ENCODE measurements around the gene FHAD1.

FHAD1 gene

GRCh38 chr1:15271196-15271595 is 24.2 kb downstream of the FHAD1 start:
- no peak overlapping the region for H2BK5ac ChIP-seq (ENCODE audit: low read length)
- no peak overlapping the region for H4K91ac ChIP-seq (ENCODE audit: low read depth, low read length, poor library complexity)
- H3K4me2 ChIP-seq (ENCODE audit: insufficient read depth, low read length, poor library complexity, severe bottlenecking), result no peak overlapping the region
- H3K4me3 ChIP-seq (ENCODE audit: low read length in 2 of 2), result no peak overlapping the region
- no peak overlapping the region for H3K14ac ChIP-seq (ENCODE audit: low read length)
- no peak overlapping the region for H2AFZ ChIP-seq (ENCODE audit: low read length)
- no peaks in the 10 kb centered on the region for H3K36me3 ChIP-seq (replicated peaks in 1 of 2; ENCODE audit: control insufficient read depth in 2 of 2, insufficient read depth in 2 of 2, low read length in 2 of 2)
- no peak overlapping the region for H2BK12ac ChIP-seq (ENCODE audit: low read length)
- peaks cover 5 to 13% of the 10 kb centered on the region in 2 donors for H3K4me1 ChIP-seq (ENCODE audit: control insufficient read depth in 2 of 2, insufficient read depth in 1 of 2, low read depth in 1 of 2, low read length in 2 of 2)
- H3K27ac ChIP-seq (replicated peaks; ENCODE audit: low read length), result no peak overlapping the region
- H3K79me1 ChIP-seq (ENCODE audit: low read depth, low read length), result no peaks in the 10 kb centered on the region
- no peak overlapping the region for H2AK5ac ChIP-seq (ENCODE audit: low read depth, low read length)
- no peak overlapping the region for H2BK15ac ChIP-seq (ENCODE audit: low read length)
- DNase-seq (ENCODE audit: low spot score), result no peak
- no peak overlapping the region for H3K23ac ChIP-seq (ENCODE audit: low read depth, low read length, poor library complexity)
- no peak overlapping the region for H2BK120ac ChIP-seq (ENCODE audit: low read depth, low read length)
- H3K27me3 ChIP-seq (ENCODE audit: control insufficient read depth in 3 of 3, insufficient read depth in 3 of 3, low read depth in 1 of 3, low read length in 3 of 3), result no peaks in the 10 kb centered on the region
- H3K9ac ChIP-seq (ENCODE audit: low read depth, low read length, poor library complexity), result no peak overlapping the region
- WGBS, 2 donors (ENCODE audit: extremely low coverage in 2 of 2, insufficient read length in 2 of 2, insufficient replicate concordance in 1 of 2), result no CpG with 5 or more reads among the region's 7 CpGs
- H3K4ac ChIP-seq (ENCODE audit: low read length), result no peak overlapping the region
- H3K18ac ChIP-seq (ENCODE audit: low read length), result no peak overlapping the region
- H3K9me3 ChIP-seq (replicated peaks in 1 of 2; ENCODE audit: control insufficient read depth in 2 of 2, insufficient read depth in 1 of 2, low read depth in 1 of 2, low read length in 2 of 2), result no peaks in the 10 kb centered on the region
- no peak overlapping the region for H4K8ac ChIP-seq (ENCODE audit: low read depth, low read length)

- H2BK5ac ChIP-seq (ENCODE audit: low read length), result no peak overlapping the region
- no peak overlapping the region for H2BK12ac ChIP-seq (ENCODE audit: low read length)
- no peak overlapping the region for H3K23ac ChIP-seq (ENCODE audit: low read depth, low read length, poor library complexity)
- peak overlapping the region; percentile 27 for H3K4me2 ChIP-seq (ENCODE audit: insufficient read depth, low read length, poor library complexity, severe bottlenecking)
- H3K9ac ChIP-seq (ENCODE audit: low read depth, low read length, poor library complexity), result no peak overlapping the region
- no peaks in the 10 kb centered on the region for H3K27me3 ChIP-seq (ENCODE audit: control insufficient read depth in 3 of 3, insufficient read depth in 3 of 3, low read depth in 1 of 3, low read length in 3 of 3)
- no peaks in the 10 kb centered on the region for H3K9me3 ChIP-seq (replicated peaks in 1 of 2; ENCODE audit: control insufficient read depth in 2 of 2, insufficient read depth in 1 of 2, low read depth in 1 of 2, low read length in 2 of 2)
- H4K91ac ChIP-seq (ENCODE audit: low read depth, low read length, poor library complexity), result no peak overlapping the region
- H3K18ac ChIP-seq (ENCODE audit: low read length), result peak overlapping the region; percentile 53
- no peak overlapping the region for H2BK15ac ChIP-seq (ENCODE audit: low read length)
- peak; percentile 67 for DNase-seq (ENCODE audit: low spot score)
- no peak overlapping the region for H4K8ac ChIP-seq (ENCODE audit: low read depth, low read length)
- no peaks in the 10 kb centered on the region for H3K79me1 ChIP-seq (ENCODE audit: low read depth, low read length)
- no peak overlapping the region for H2BK120ac ChIP-seq (ENCODE audit: low read depth, low read length)
- peaks cover 5 to 13% of the 10 kb centered on the region in 2 donors for H3K4me1 ChIP-seq (ENCODE audit: control insufficient read depth in 2 of 2, insufficient read depth in 1 of 2, low read depth in 1 of 2, low read length in 2 of 2)
- H3K27ac ChIP-seq (replicated peaks; ENCODE audit: low read length), result no peak overlapping the region
- no peak overlapping the region for H3K4ac ChIP-seq (ENCODE audit: low read length)
- peak overlapping the region; percentile 85 for H2AFZ ChIP-seq (ENCODE audit: low read length)
- H3K4me3 ChIP-seq (ENCODE audit: low read length in 2 of 2), result peak overlapping the region in 1 of 2 donors; percentile 7
- no peaks in the 10 kb centered on the region for H3K36me3 ChIP-seq (replicated peaks in 1 of 2; ENCODE audit: control insufficient read depth in 2 of 2, insufficient read depth in 2 of 2, low read length in 2 of 2)
- WGBS, 2 donors (ENCODE audit: extremely low coverage in 2 of 2, insufficient read length in 2 of 2, insufficient replicate concordance in 1 of 2), result no CpG with 5 or more reads among the region's 26 CpGs
- peak overlapping the region; percentile 26 for H2AK5ac ChIP-seq (ENCODE audit: low read depth, low read length)
- no peak overlapping the region for H3K14ac ChIP-seq (ENCODE audit: low read length)
Observed at GRCh38 chr1:15272009-15272781, 25.2 kb downstream of the FHAD1 start.

GRCh38 chr1:15272782-15273127 is 25.7 kb downstream of the FHAD1 start:
- no peak overlapping the region for H2BK12ac ChIP-seq (ENCODE audit: low read length)
- no peak overlapping the region for H2BK120ac ChIP-seq (ENCODE audit: low read depth, low read length)
- H3K4ac ChIP-seq (ENCODE audit: low read length), result no peak overlapping the region
- H3K27me3 ChIP-seq (ENCODE audit: control insufficient read depth in 3 of 3, insufficient read depth in 3 of 3, low read depth in 1 of 3, low read length in 3 of 3), result no peaks in the 10 kb centered on the region
- H3K9ac ChIP-seq (ENCODE audit: low read depth, low read length, poor library complexity), result no peak overlapping the region
- H3K36me3 ChIP-seq (replicated peaks in 1 of 2; ENCODE audit: control insufficient read depth in 2 of 2, insufficient read depth in 2 of 2, low read length in 2 of 2), result no peaks in the 10 kb centered on the region
- no peak overlapping the region for H3K4me3 ChIP-seq (ENCODE audit: low read length in 2 of 2)
- H3K18ac ChIP-seq (ENCODE audit: low read length), result no peak overlapping the region
- H3K23ac ChIP-seq (ENCODE audit: low read depth, low read length, poor library complexity), result no peak overlapping the region
- no peak overlapping the region for H2BK15ac ChIP-seq (ENCODE audit: low read length)
- no peak overlapping the region for H2BK5ac ChIP-seq (ENCODE audit: low read length)
- H3K14ac ChIP-seq (ENCODE audit: low read length), result no peak overlapping the region
- no peak overlapping the region for H2AK5ac ChIP-seq (ENCODE audit: low read depth, low read length)
- no peaks in the 10 kb centered on the region for H3K9me3 ChIP-seq (replicated peaks in 1 of 2; ENCODE audit: control insufficient read depth in 2 of 2, insufficient read depth in 1 of 2, low read depth in 1 of 2, low read length in 2 of 2)
- no peak overlapping the region for H4K91ac ChIP-seq (ENCODE audit: low read depth, low read length, poor library complexity)
- DNase-seq (ENCODE audit: low spot score), result no peak
- no peak overlapping the region for H4K8ac ChIP-seq (ENCODE audit: low read depth, low read length)
- no CpG with 5 or more reads among the region's 7 CpGs for WGBS, 2 donors (ENCODE audit: extremely low coverage in 2 of 2, insufficient read length in 2 of 2, insufficient replicate concordance in 1 of 2)
- no peak overlapping the region for H3K27ac ChIP-seq (replicated peaks; ENCODE audit: low read length)
- peak overlapping the region; percentile 85 for H2AFZ ChIP-seq (ENCODE audit: low read length)
- H3K4me2 ChIP-seq (ENCODE audit: insufficient read depth, low read length, poor library complexity, severe bottlenecking), result no peak overlapping the region
- no peaks in the 10 kb centered on the region for H3K79me1 ChIP-seq (ENCODE audit: low read depth, low read length)
- peaks cover 5 to 13% of the 10 kb centered on the region in 2 donors for H3K4me1 ChIP-seq (ENCODE audit: control insufficient read depth in 2 of 2, insufficient read depth in 1 of 2, low read depth in 1 of 2, low read length in 2 of 2)

DNA sequence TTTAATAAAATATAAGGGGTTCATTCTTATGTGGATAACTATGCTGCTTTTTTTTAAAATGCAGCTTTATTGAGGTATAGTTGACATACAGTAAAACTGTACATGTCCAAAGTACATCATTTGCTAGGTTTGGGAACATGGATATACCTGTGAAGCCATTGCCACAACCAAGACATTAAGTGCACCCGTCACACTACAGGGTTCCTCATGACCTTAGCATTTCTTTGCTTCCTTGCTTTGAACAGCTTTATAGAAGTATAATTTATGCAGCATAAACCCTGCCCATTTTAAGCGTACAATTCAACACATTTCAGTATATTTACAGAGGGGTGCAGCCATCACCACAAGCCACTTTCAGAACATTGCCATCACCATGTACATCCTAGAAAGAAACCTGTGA is 26.3 kb downstream of the FHAD1 start:
- no peak for DNase-seq (ENCODE audit: low spot score)
- no peak overlapping the region for H3K9ac ChIP-seq (ENCODE audit: low read depth, low read length, poor library complexity)

More for the DNA sequence above, 26.3 kb downstream of the FHAD1 start:
- no CpG with 5 or more reads among the region's 2 CpGs for WGBS, 2 donors (ENCODE audit: extremely low coverage in 2 of 2, insufficient read length in 2 of 2, insufficient replicate concordance in 1 of 2)
- Histone ChIP-seq H3K9me3 (replicated peaks in 1 of 2; ENCODE audit: control insufficient read depth in 2 of 2, insufficient read depth in 1 of 2, low read depth in 1 of 2, low read length in 2 of 2) (no peaks in the 10 kb centered on the region), H2AK5ac (ENCODE audit: low read depth, low read length) (no peak overlapping the region), H4K91ac (ENCODE audit: low read depth, low read length, poor library complexity) (no peak overlapping the region), H2AFZ (ENCODE audit: low read length) (no peak overlapping the region), H3K27ac (replicated peaks; ENCODE audit: low read length) (no peak overlapping the region), H3K4me3 (ENCODE audit: low read length in 2 of 2) (no peak overlapping the region), H3K4ac (ENCODE audit: low read length) (no peak overlapping the region), H3K79me1 (ENCODE audit: low read depth, low read length) (no peaks in the 10 kb centered on the region), H3K18ac (ENCODE audit: low read length) (no peak overlapping the region), H2BK15ac (ENCODE audit: low read length) (no peak overlapping the region), H3K23ac (ENCODE audit: low read depth, low read length, poor library complexity) (no peak overlapping the region), H2BK5ac (ENCODE audit: low read length) (no peak overlapping the region), H3K14ac (ENCODE audit: low read length) (no peak overlapping the region), H3K27me3 (ENCODE audit: control insufficient read depth in 3 of 3, insufficient read depth in 3 of 3, low read depth in 1 of 3, low read length in 3 of 3) (no peaks in the 10 kb centered on the region), H3K4me2 (ENCODE audit: insufficient read depth, low read length, poor library complexity, severe bottlenecking) (no peak overlapping the region), H3K36me3 (replicated peaks in 1 of 2; ENCODE audit: control insufficient read depth in 2 of 2, insufficient read depth in 2 of 2, low read length in 2 of 2) (no peaks in the 10 kb centered on the region), H2BK120ac (ENCODE audit: low read depth, low read length) (no peak overlapping the region), H3K4me1 (ENCODE audit: control insufficient read depth in 2 of 2, insufficient read depth in 1 of 2, low read depth in 1 of 2, low read length in 2 of 2) (peaks cover 5 to 13% of the 10 kb centered on the region in 2 donors), H2BK12ac (ENCODE audit: low read length) (no peak overlapping the region), H4K8ac (ENCODE audit: low read depth, low read length) (no peak overlapping the region)
